Mesodermal cell (in vitro differentiated cells): ENCODE results near the gene ITLN2. TPM values are rescaled to one million over a fixed set of nuclear protein-coding genes. Genes with fewer than 3 reads are reported as not detected.
"Not testable (repeated sequence)": the region's sequence is repeated elsewhere in the genome, so short reads cannot be mapped to it uniquely, and the experiment has no call there.

Experiments used
- H3K27ac ChIP-seq: 2 replicates; pipeline ENCODE4 v1.7.0; 2013; ENCODE audit warnings: mild to moderate bottlenecking, low read depth, low read length, moderate library complexity; ENCODE audit not compliant: severe bottlenecking
- H3K36me3 ChIP-seq: 2 replicates; pipeline ENCODE4 v1.7.1; 2013; ENCODE audit warnings: mild to moderate bottlenecking, low read length, moderate library complexity; ENCODE audit not compliant: control insufficient read depth, insufficient read depth
- H3K4me1 ChIP-seq: one replicate; pipeline ENCODE4 v1.7.1; 2013; ENCODE audit warnings: mild to moderate bottlenecking, low read length; ENCODE audit not compliant: insufficient read depth, control insufficient read depth, poor library complexity, severe bottlenecking
- H3K4me3 ChIP-seq: 2 replicates; pipeline ENCODE4 v1.7.0; 2013; ENCODE audit warnings: low read length, control low read depth, mild to moderate bottlenecking; ENCODE audit not compliant: insufficient read depth, poor library complexity, severe bottlenecking; ENCODE audit errors: extremely low read depth
- H3K9me3 ChIP-seq: 2 replicates; pipeline ENCODE4 v1.7.1; 2013; ENCODE audit warnings: mild to moderate bottlenecking, low read length, moderate library complexity; ENCODE audit not compliant: control insufficient read depth
- WGBS, 2 experiments: methylation state at CpG; one replicate each; pipeline ENCODE4 v1.1.5; 2013; ENCODE audit warnings: missing lambda C conversion rate in 2 of 2; ENCODE audit not compliant: insufficient coverage in 2 of 2; 5-methylcytosine and 5-hydroxymethylcytosine counted together
- polyA plus RNA-seq, 2 experiments: library from polyadenylated mRNA; stranded (reverse); fragments of 50-300 nt; gene quantifications; one replicate each; pipeline ENCODE4 v1.2.3, GENCODE V29; 2013

Gene ITLN2
- polyA plus RNA-seq (2013, experiment 1 of 2) = 7.3 TPM
- 5.1 TPM for polyA plus RNA-seq (2013, experiment 2 of 2)

GRCh38 chr1:160954158-160955104 is at the start of gene ITLN2:
TSS of gene ITLN2 (minus strand) at chr1:160954809. CDS start at chr1:160954741, 68 bp downstream.
- Histone ChIP-seq H3K27ac (no peak within 1 kb of the TSS), H3K36me3 (no peaks in the 10 kb centered on the region), H3K4me1 (peaks cover 18% of the 10 kb centered on the region), H3K4me3 (no peak within 1 kb of the TSS), H3K9me3 (no peaks in the 10 kb centered on the region)
- whole genome bisulfite sequencing, 2 experiments = 77 to 82% methylated on average over 7 to 8 of the region's 8 CpGs

- H3K4me1 ChIP-seq = peaks cover 19% of the 10 kb centered on the region
These were observed 46.9 kb upstream of the ITLN2 start for GRCh38 chr1:161001525-161001924.

DNA sequence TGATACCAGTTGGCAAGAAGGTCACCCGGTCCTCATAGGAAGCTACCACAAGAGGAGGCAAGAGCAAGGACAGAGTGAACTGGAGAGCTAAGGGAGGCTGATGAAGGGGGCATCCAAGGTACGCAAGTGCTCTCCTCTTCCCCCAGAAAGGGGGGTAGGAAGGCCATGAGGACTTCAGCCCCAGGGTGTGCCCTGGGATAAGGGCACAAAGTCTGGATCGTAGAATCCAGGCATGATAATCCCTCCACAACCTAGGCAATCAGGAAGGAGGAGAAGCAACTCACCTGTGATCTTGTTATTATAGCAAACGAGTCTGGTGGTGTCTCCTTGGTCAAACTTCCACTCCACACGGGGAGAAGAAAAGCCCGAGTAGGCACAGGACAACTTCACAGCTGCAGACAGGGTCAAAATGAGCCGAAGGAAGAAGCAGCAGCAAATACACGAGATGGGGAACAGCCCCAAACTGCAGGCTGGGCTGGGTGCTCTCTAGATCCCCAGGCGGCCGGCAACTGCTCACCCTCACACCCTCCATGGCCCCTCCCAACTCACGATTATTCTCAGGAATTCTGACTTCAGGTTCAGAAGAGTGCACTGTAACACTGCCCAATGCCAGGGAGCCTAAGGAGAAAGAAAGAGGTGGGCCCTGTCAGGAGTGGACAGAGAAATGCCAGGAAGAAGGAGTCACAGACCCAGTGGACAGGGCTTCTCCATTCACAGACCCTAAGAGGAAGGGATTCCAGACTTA is 46.3 kb upstream of the ITLN2 start:
- Histone ChIP-seq H3K4me3 (no peak overlapping the region), H3K9me3 (no peaks in the 10 kb centered on the region), H3K4me1 (peaks cover 22% of the 10 kb centered on the region), H3K27ac (no peak overlapping the region), H3K36me3 (peaks cover 36% of the 10 kb centered on the region)
- 93 to 96% methylated on average over 6 to 8 of the region's 11 CpGs for WGBS, 2 experiments

More at GRCh38 chr1:161001525-161001924, 46.9 kb upstream of the ITLN2 start:
- H3K9me3 ChIP-seq = no peaks in the 10 kb centered on the region
- H3K27ac ChIP-seq = no peak overlapping the region
- 92 to 95% methylated on average over 5 of the region's 5 CpGs for WGBS, 2 experiments
- H3K4me3 ChIP-seq = no peak overlapping the region
- H3K36me3 ChIP-seq = peaks cover 36% of the 10 kb centered on the region

DNA sequence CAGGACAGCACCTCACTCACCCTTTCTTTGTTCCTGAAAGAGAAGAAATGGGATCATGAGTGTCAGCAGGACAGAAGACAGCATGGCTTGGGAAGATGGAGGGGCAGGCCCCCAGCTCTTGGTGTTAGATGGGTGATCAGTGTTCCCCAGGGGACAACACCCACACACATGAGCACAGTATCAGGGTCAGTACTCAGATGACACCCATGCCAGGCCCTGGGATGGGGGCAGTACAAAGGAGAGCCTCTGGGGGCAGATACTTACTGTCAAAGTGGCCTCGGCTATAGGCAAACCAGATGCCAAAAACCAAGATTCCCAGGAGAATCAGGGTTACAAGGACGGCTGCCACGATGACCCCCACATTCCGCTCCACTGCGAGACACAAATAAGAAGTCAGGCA is 44.8 kb upstream of the ITLN2 start:
- Histone ChIP-seq H3K4me1 (peaks cover 24% of the 10 kb centered on the region), H3K4me3 (no peak overlapping the region), H3K27ac (no peak overlapping the region), H3K9me3 (no peaks in the 10 kb centered on the region), H3K36me3 (peaks cover 40% of the 10 kb centered on the region)
- 91 to 96% methylated on average over 5 of the region's 5 CpGs for WGBS, 2 experiments

DNA sequence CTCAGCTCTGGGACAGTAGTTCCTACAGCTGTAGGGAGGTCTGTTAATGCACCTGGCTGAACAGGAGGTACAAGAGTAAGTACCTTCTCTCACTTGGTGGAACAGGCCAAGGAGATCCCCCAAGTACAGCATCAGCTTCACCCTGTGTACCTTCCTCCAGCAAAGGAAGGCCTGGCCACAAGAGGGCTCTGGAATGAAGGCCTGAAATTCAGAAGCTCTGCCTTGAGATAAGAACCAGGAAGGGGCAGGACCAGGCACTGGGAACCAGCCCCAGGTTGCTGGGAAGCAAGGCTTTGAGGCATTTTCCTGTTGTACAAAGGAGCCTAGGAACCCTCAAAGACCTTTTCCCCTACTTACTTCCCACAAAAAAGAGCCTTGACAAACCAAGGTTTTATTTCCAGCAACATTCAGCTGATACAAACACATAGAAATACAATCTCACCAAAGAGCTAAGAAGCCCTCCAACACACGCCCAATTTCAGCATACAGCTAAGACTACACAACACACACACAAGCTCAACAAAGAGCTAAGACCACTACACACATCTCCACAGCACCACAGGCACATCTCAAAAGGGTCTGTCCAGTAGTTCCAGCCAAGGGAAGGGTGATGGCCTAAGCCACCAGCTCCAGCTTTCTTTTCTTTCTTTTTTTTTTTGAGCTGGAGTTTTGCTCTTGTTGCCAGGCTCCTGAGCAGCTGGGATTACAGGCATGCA is 42.9 kb upstream of the ITLN2 start:
- no peak overlapping the region for H3K4me3 ChIP-seq
- peak overlapping the region; percentile 61 for H3K27ac ChIP-seq
- H3K4me1 ChIP-seq = peaks cover 24% of the 10 kb centered on the region
- no peaks in the 10 kb centered on the region for H3K9me3 ChIP-seq
- H3K36me3 ChIP-seq = peaks cover 40% of the 10 kb centered on the region
- 89 to 100% methylated on average over 1 of the region's 1 CpG for WGBS, 2 experiments

- peaks cover 24% of the 10 kb centered on the region for H3K4me1 ChIP-seq
- H3K9me3 ChIP-seq = no peaks in the 10 kb centered on the region
- H3K4me3 ChIP-seq = no peak overlapping the region
- peaks cover 36% of the 10 kb centered on the region for H3K36me3 ChIP-seq
- 86 to 93% methylated on average over 1 to 3 of the region's 3 CpGs for WGBS, 2 experiments
- no peak overlapping the region for H3K27ac ChIP-seq
These were observed 41.6 kb upstream of the ITLN2 start for GRCh38 chr1:160996178-160996577.

- WGBS, 2 experiments = 91 to 94% methylated on average over 4 to 13 of the region's 14 CpGs
- H3K36me3 ChIP-seq = peaks cover 11% of the 10 kb centered on the region
- peaks cover 24% of the 10 kb centered on the region for H3K4me1 ChIP-seq
- H3K9me3 ChIP-seq = no peaks in the 10 kb centered on the region
- H3K4me3 ChIP-seq = no peak overlapping the region
- no peak overlapping the region for H3K27ac ChIP-seq
These were observed 39.1 kb upstream of the ITLN2 start for GRCh38 chr1:160993544-160994193.

- H3K27ac ChIP-seq, H3K4me1 ChIP-seq, H3K4me3 ChIP-seq, H3K9me3 ChIP-seq, H3K36me3 ChIP-seq: not testable (repeated sequence)
- WGBS, 2 experiments = 100% methylated on average over 1 to 3 of the region's 4 CpGs
These were observed 37.4 kb upstream of the ITLN2 start for GRCh38 chr1:160992036-160992435.

DNA sequence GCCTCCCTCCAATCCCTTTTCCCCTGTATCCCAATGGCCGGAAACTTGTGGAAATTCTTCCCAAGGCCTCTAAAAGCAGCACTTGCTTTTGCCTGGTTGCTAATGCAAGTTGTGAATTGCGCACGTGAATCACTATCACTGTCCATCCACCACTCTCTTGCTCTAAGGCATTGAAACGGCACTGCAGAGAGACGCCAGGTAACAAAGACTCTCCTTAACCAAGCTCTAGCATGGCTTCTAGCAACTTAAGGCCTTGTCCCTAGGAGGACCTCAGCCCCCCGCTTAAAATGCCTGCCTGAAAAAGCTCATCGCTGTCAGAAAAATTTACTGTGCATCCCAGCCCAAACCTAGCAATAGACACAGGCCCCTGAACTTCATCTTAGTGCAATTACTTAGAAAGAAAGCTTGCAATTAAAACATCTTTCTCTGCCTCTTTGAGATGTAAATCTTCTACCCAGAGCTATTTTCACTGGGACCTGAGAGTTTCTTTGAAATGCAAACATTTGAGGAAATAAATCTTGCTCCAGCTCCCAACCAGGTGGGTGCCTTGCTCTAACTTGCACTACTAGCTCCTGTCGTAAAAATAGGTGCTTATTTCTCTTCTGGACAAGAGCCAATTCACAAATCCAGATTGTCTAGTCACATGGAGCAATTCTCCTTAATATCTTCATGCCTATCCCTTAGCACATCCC is 32.9 kb upstream of the ITLN2 start:
- Histone ChIP-seq H3K36me3 (no peaks in the 10 kb centered on the region), H3K4me3 (no peak overlapping the region), H3K27ac (no peak overlapping the region), H3K4me1 (no peaks in the 10 kb centered on the region), H3K9me3 (no peaks in the 10 kb centered on the region)
- WGBS, 2 experiments = 44 to 45% methylated on average over 8 of the region's 8 CpGs
